Myocyte (in vitro differentiated cells): Measurements from ENCODE around the gene FERMT2. TPM values are rescaled to one million over a fixed set of nuclear protein-coding genes. Genes with fewer than 3 reads are reported as not detected.

Source experiments
- DNase-seq: peaks from one replicate; pipeline ENCODE4 v3.0.0-alpha.2; 2012; ENCODE audit warnings: low read depth
- polyA plus RNA-seq: library from polyadenylated mRNA; unstranded; fragments of >200 nt; gene quantifications from one replicate; pipeline ENCODE4 v1.2.1, GENCODE V29; 2012; ENCODE audit warnings: missing spikeins
- total RNA-seq: library from RNA; depleted of rRNA; stranded (reverse); fragments of >200 nt; gene quantifications from 2 replicates; pipeline ENCODE4 v1.2.3, GENCODE V29; 2014

FERMT2 gene
- total RNA-seq, result 109 and 153 TPM in 2 replicates
- polyA plus RNA-seq, result 79.1 TPM

GRCh38 chr14:52950898-52951680 lies at the start of gene FERMT2:
Gene FERMT2 (minus strand): TSS chr14:52951050. CDS start chr14:52950568, 482 bp downstream.
- DNase-seq, result peak; percentile 94

GRCh38 chr14:52998376-52999015 lies 47.6 kb upstream of the FERMT2 start:
- DNase-seq, result no peak

- no peak for DNase-seq
Measured at GRCh38 chr14:52996493-52996892, 45.6 kb upstream of the FERMT2 start.

GRCh38 chr14:52995998-52996397 lies 45.1 kb upstream of the FERMT2 start:
- no peak for DNase-seq

- no peak for DNase-seq
Measured at GRCh38 chr14:52992236-52992870, 41.5 kb upstream of the FERMT2 start.

GRCh38 chr14:52988139-52988538 lies 37.3 kb upstream of the FERMT2 start:
- no peak for DNase-seq

- no peak for DNase-seq
Measured at GRCh38 chr14:52987514-52987913, 36.7 kb upstream of the FERMT2 start.

- DNase-seq, result no peak
Measured at GRCh38 chr14:52987042-52987441, 36.2 kb upstream of the FERMT2 start.

- DNase-seq, result peak; percentile 95
Measured at GRCh38 chr14:52977798-52978197, 26.9 kb upstream of the FERMT2 start.

- DNase-seq, result no peak
Measured at GRCh38 chr14:52974406-52974805, 23.6 kb upstream of the FERMT2 start.

GRCh38 chr14:52961060-52961639 lies 10.3 kb upstream of the FERMT2 start:
- DNase-seq, result peak; percentile 58

GRCh38 chr14:52960627-52961026 lies 9.8 kb upstream of the FERMT2 start:
- no peak for DNase-seq

GRCh38 chr14:52954346-52955214 lies 3.7 kb upstream of the FERMT2 start:
- DNase-seq, result no peak

GRCh38 chr14:52951681-52952554 lies 1.1 kb upstream of the FERMT2 start:
- peak; percentile 83 for DNase-seq

- peak; percentile 68 for DNase-seq
Measured at GRCh38 chr14:52950410-52950897, 396 bp downstream of the FERMT2 start.

GRCh38 chr14:52949711-52950409 lies 990 bp downstream of the FERMT2 start:
- peak; percentile 54 for DNase-seq

- DNase-seq, result no peak
Measured at GRCh38 chr14:52949249-52949648, 1.6 kb downstream of the FERMT2 start.

GRCh38 chr14:52948836-52949235 lies 2.0 kb downstream of the FERMT2 start:
- no peak for DNase-seq

GRCh38 chr14:52948039-52948438 lies 2.8 kb downstream of the FERMT2 start:
- DNase-seq, result no peak
